ENCODE measurements around the gene TMEM219. TPM values are rescaled to one million over a fixed set of nuclear protein-coding genes. Genes with fewer than 3 reads are reported as not detected.

The TMEM219 gene
- total RNA-seq, 1 experiment from 2014 or later: 57.7 TPM

- no peak for DNase-seq
- Histone ChIP-seq H3K9me3 (no peaks in the 10 kb centered on the region), H3K36me3 (ENCODE audit: control insufficient read depth, insufficient read depth, low read length) (no peaks in the 10 kb centered on the region), H3K4me3 (ENCODE audit: low read depth, low read length) (no peak overlapping the region), H3K27me3 (replicated peaks; ENCODE audit: control insufficient read depth, insufficient read depth, low read length) (no peaks in the 10 kb centered on the region), H3K4me1 (0 out of 2 replicates have a peak, but pooled peaks cover 9% of the 10 kb centered on the region)
- Mint-ChIP-seq H3K4me1 (ENCODE audit: low read depth, unreplicated experiment) (peaks cover 16% of the 10 kb centered on the region), H3K27ac (ENCODE audit: unreplicated experiment) (no peak overlapping the region), H3K27me3 (ENCODE audit: insufficient read depth, unreplicated experiment) (no peaks in the 10 kb centered on the region), H3K9me3 (ENCODE audit: unreplicated experiment) (no peaks in the 10 kb centered on the region), H3K4me3 (ENCODE audit: unreplicated experiment) (no peak overlapping the region), H3K36me3 (ENCODE audit: insufficient read depth, unreplicated experiment) (peaks cover 40% of the 10 kb centered on the region)
- intact Hi-C loops (cut with micrococcal nuclease; ENCODE audit: unreplicated experiment): loop anchor here (10.0 kb wide), 1 partner anchor 107 kb away; the partner anchor contains the start of gene CDIPT
- CTCF ChIA-PET: interaction anchor here (0.6 kb wide), 1 partner anchor 78 kb away, joined by 3 read pairs; no protein-coding TSS in a partner anchor
- no peak for TF ChIP-seq CTCF (IDR thresholded peaks at IDR 0.05; ENCODE audit: insufficient read depth in 1 of 2, low read depth in 1 of 2, low read length in 1 of 2, severe bottlenecking in 1 of 2, unreplicated experiment in 1 of 2)
- POLR2A ChIA-PET: no interaction called here
- no TSS peak for BruUV-seq (replicated peaks)
Observed at GRCh38 chr16:29971304-29971703, 9.4 kb downstream of the TMEM219 start.

- no peak for TF ChIP-seq CTCF (IDR thresholded peaks at IDR 0.05; ENCODE audit: insufficient read depth in 1 of 2, low read depth in 1 of 2, low read length in 1 of 2, severe bottlenecking in 1 of 2, unreplicated experiment in 1 of 2)
- CTCF ChIA-PET: interaction anchor here (1.3 kb wide), 1 partner anchor 59 kb away, joined by 7 read pairs; the partner anchor contains the start of gene TLCD3B
- intact Hi-C loops (cut with micrococcal nuclease; ENCODE audit: unreplicated experiment): loop anchor here (10.0 kb wide), 1 partner anchor 108 kb away; the partner anchor contains the start of gene CDIPT
- Histone ChIP-seq H3K4me1 (0 out of 2 replicates have a peak, but pooled peaks cover 9% of the 10 kb centered on the region), H3K36me3 (ENCODE audit: control insufficient read depth, insufficient read depth, low read length) (no peaks in the 10 kb centered on the region), H3K4me3 (ENCODE audit: low read depth, low read length) (no peak overlapping the region), H3K9me3 (no peaks in the 10 kb centered on the region), H3K27me3 (replicated peaks; ENCODE audit: control insufficient read depth, insufficient read depth, low read length) (no peaks in the 10 kb centered on the region)
- POLR2A ChIA-PET: interaction anchor here (1.5 kb wide), 1 partner anchor 11 kb away, joined by 9 read pairs; the partner anchor contains the start of gene TMEM219
- H3K4me1 Mint-ChIP-seq (ENCODE audit: low read depth, unreplicated experiment): peaks cover 16% of the 10 kb centered on the region
- BruUV-seq (replicated peaks): no TSS peak
- H3K27ac Mint-ChIP-seq (ENCODE audit: unreplicated experiment): no peak overlapping the region
- peaks cover 40% of the 10 kb centered on the region for H3K36me3 Mint-ChIP-seq (ENCODE audit: insufficient read depth, unreplicated experiment)
- no peak overlapping the region for H3K4me3 Mint-ChIP-seq (ENCODE audit: unreplicated experiment)
- DNase-seq: no peak
- no peaks in the 10 kb centered on the region for H3K9me3 Mint-ChIP-seq (ENCODE audit: unreplicated experiment)
- no peaks in the 10 kb centered on the region for H3K27me3 Mint-ChIP-seq (ENCODE audit: insufficient read depth, unreplicated experiment)
Observed at GRCh38 chr16:29972500-29972899, 10.6 kb downstream of the TMEM219 start.

GRCh38 chr16:29972992-29973383 is 11.1 kb downstream of the TMEM219 start:
- H3K27me3 ChIP-seq (replicated peaks; ENCODE audit: control insufficient read depth, insufficient read depth, low read length): no peaks in the 10 kb centered on the region
- DNase-seq: no peak
- BruUV-seq (replicated peaks): no TSS peak
- Mint-ChIP-seq H3K36me3 (ENCODE audit: insufficient read depth, unreplicated experiment) (peaks cover 40% of the 10 kb centered on the region), H3K27ac (ENCODE audit: unreplicated experiment) (peak overlapping the region; percentile 77), H3K27me3 (ENCODE audit: insufficient read depth, unreplicated experiment) (no peaks in the 10 kb centered on the region), H3K4me1 (ENCODE audit: low read depth, unreplicated experiment) (peaks cover 16% of the 10 kb centered on the region), H3K4me3 (ENCODE audit: unreplicated experiment) (peak overlapping the region; percentile 88), H3K9me3 (ENCODE audit: unreplicated experiment) (no peaks in the 10 kb centered on the region)
- H3K36me3 ChIP-seq (ENCODE audit: control insufficient read depth, insufficient read depth, low read length): no peaks in the 10 kb centered on the region
- ChIA-PET POLR2A (interaction anchor here (0.6 to 1.5 kb wide), 13 partner anchors 10 to 294 kb away, joined by 3 to 18 read pairs (median 5); partner anchors contain the start of genes ALDOA, ASPHD1, HIRIP3 and KCTD13), CTCF (interaction anchor here (0.6 to 1.5 kb wide), 19 partner anchors 12 to 478 kb away, joined by 3 to 13 read pairs (median 4); partner anchors contain the start of genes ASPHD1, HIRIP3, KCTD13 and PAGR1)
- H3K4me3 ChIP-seq (ENCODE audit: low read depth, low read length): no peak overlapping the region
- H3K9me3 ChIP-seq: no peaks in the 10 kb centered on the region
- intact Hi-C loops (cut with micrococcal nuclease; ENCODE audit: unreplicated experiment): loop anchor here (1.0 to 10.0 kb wide), 2 partner anchors 47 to 108 kb away; partner anchors contain the start of genes CDIPT and KCTD13
- no peak for TF ChIP-seq CTCF (IDR thresholded peaks at IDR 0.05; ENCODE audit: insufficient read depth in 1 of 2, low read depth in 1 of 2, low read length in 1 of 2, severe bottlenecking in 1 of 2, unreplicated experiment in 1 of 2)
- H3K4me1 ChIP-seq: 0 out of 2 replicates have a peak, but pooled peaks cover 9% of the 10 kb centered on the region
